Measurements from ENCODE around the gene GARIN1A. TPM values are rescaled to one million over a fixed set of nuclear protein-coding genes. Genes with fewer than 3 reads are reported as not detected.

The GARIN1A gene
- total RNA-seq, 1 donor from 2014 or later: 0.53 TPM

- H3K4me3 ChIP-seq: no peak overlapping the region
- peaks cover 5% of the 10 kb centered on the region for H3K27me3 ChIP-seq
- peaks cover 0 to 5% of the 10 kb centered on the region in 2 donors for H3K4me1 ChIP-seq
- H3K36me3 ChIP-seq: no peaks in the 10 kb centered on the region
- DNase-seq (ENCODE audit: low spot score in 2 of 2): no peak
- no peak for TF ChIP-seq CTCF (IDR thresholded peaks at IDR 0.05)
- intact Hi-C loops (cut with DNase I): no loop called here
- no peak overlapping the region for H3K27ac ChIP-seq
- no peaks in the 10 kb centered on the region for H3K9me3 ChIP-seq
Observed at GRCh38 chr7:128694738-128695137, 22.6 kb downstream of the GARIN1A start.

- no peaks in the 10 kb centered on the region for H3K9me3 ChIP-seq
- no peaks in the 10 kb centered on the region for H3K36me3 ChIP-seq
- peaks cover 0 to 5% of the 10 kb centered on the region in 2 donors for H3K4me1 ChIP-seq
- peak in 1 of 3 experiments; percentile 16 for TF ChIP-seq CTCF (IDR thresholded peaks at IDR 0.05)
- H3K4me3 ChIP-seq: peak overlapping the region; percentile 29 to 37
- DNase-seq (ENCODE audit: low spot score in 2 of 2): no peak
- intact Hi-C loops (cut with DNase I): no loop called here
- H3K27me3 ChIP-seq: peaks cover 5% of the 10 kb centered on the region
- no peak overlapping the region for H3K27ac ChIP-seq
Observed at GRCh38 chr7:128697302-128697905, 25.3 kb downstream of the GARIN1A start.

- DNase-seq (ENCODE audit: low spot score in 2 of 2): no peak
- intact Hi-C loops (cut with DNase I): no loop called here
- Histone ChIP-seq H3K27ac (no peak overlapping the region), H3K36me3 (no peaks in the 10 kb centered on the region), H3K9me3 (no peaks in the 10 kb centered on the region), H3K27me3 (peaks cover 5% of the 10 kb centered on the region), H3K4me3 (no peak overlapping the region), H3K4me1 (peaks cover 0 to 5% of the 10 kb centered on the region in 2 donors)
- no peak for TF ChIP-seq CTCF (IDR thresholded peaks at IDR 0.05)
Observed at GRCh38 chr7:128699196-128699712, 27.2 kb downstream of the GARIN1A start.

- Histone ChIP-seq H3K4me3 (no peak overlapping the region), H3K27me3 (peaks cover 5% of the 10 kb centered on the region), H3K9me3 (no peaks in the 10 kb centered on the region), H3K27ac (no peak overlapping the region), H3K4me1 (peaks cover 0 to 5% of the 10 kb centered on the region in 2 donors), H3K36me3 (no peaks in the 10 kb centered on the region)
- no peak for TF ChIP-seq CTCF (IDR thresholded peaks at IDR 0.05)
- no peak for DNase-seq (ENCODE audit: low spot score in 2 of 2)
- intact Hi-C loops (cut with DNase I): no loop called here
Observed at GRCh38 chr7:128699895-128700294, 27.8 kb downstream of the GARIN1A start.

GRCh38 chr7:128701062-128701785 is 29.1 kb downstream of the GARIN1A start:
- H3K9me3 ChIP-seq: no peaks in the 10 kb centered on the region
- intact Hi-C loops (cut with DNase I): no loop called here
- H3K36me3 ChIP-seq: no peaks in the 10 kb centered on the region
- peaks cover 5% of the 10 kb centered on the region for H3K27me3 ChIP-seq
- DNase-seq (ENCODE audit: low spot score in 2 of 2): no peak
- no peak for TF ChIP-seq CTCF (IDR thresholded peaks at IDR 0.05)
- no peak overlapping the region for H3K27ac ChIP-seq
- no peak overlapping the region for H3K4me3 ChIP-seq
- H3K4me1 ChIP-seq: peaks cover 0 to 5% of the 10 kb centered on the region in 2 donors
